CD4-positive, alpha-beta T cell treated with Interleukin-2 at 100 ng/mL for 4 hours (primary cell): ENCODE measurements around the gene GRHL1.
"Not testable (repeated sequence)": the region's sequence is repeated elsewhere in the genome, so short reads cannot be mapped to it uniquely, and the experiment has no call there.

Source experiments
- DNase-seq: peaks from one replicate; pipeline ENCODE4 v3.0.0-alpha.2; 2020; ENCODE audit warnings: low spot score

GRHL1 gene

DNA sequence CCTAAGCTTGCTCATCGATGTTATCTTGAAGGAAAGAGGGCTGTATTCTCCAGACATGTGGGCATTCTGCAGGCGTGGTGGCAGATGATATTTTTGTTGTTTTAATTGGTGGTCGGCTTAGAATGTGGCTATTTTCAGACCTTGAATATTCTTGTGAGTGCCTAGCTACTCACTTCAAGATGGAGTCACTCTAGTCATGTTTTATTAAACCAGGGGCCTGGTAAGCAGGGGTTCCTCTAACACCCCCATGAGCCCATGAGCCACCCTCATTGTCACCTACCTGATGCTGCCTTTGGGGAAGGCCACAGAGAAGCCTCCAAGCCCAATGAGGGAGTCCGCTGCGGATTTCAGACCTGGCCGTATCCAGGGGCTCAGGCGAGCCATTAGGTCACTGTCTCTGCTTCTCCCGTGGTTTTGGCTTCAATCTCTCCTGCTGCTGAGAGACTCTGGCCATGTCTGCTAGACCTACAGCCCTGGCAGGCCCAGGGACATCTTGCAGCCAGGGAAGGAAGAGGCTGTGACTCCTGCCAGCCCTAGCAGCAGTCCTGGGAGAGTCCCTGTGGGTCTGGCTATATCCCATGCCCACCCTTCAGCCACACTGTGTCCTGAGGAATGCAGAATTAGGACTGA, 75.6 kb downstream of the GRHL1 start:
- no peak for DNase-seq

- DNase-seq: no peak
These were observed 76.3 kb downstream of the GRHL1 start for GRCh38 chr2:10027660-10028330.

GRCh38 chr2:10028407-10028987, 77.0 kb downstream of the GRHL1 start:
- no peak for DNase-seq

GRCh38 chr2:10028988-10029874, 77.7 kb downstream of the GRHL1 start:
- peak; percentile 72 for DNase-seq

DNA sequence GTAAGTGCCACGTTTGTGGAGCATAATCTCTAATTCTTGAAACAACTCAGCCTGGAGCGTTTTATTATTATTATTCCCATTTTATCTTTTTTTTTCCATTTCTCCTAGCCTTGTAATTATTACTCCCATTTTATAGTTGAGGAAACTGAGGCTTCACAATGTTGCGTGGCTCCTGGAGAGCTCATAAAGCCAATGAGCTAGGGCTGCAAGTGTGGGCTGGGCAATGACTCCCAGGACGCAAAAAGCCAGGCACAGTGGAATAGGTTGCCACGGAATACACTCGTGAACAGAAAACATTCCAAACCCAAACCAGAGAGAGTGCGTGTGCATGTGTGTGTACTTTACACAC, 78.4 kb downstream of the GRHL1 start:
- DNase-seq: no peak

GRCh38 chr2:10030311-10030736, 78.8 kb downstream of the GRHL1 start:
- no peak for DNase-seq

DNA sequence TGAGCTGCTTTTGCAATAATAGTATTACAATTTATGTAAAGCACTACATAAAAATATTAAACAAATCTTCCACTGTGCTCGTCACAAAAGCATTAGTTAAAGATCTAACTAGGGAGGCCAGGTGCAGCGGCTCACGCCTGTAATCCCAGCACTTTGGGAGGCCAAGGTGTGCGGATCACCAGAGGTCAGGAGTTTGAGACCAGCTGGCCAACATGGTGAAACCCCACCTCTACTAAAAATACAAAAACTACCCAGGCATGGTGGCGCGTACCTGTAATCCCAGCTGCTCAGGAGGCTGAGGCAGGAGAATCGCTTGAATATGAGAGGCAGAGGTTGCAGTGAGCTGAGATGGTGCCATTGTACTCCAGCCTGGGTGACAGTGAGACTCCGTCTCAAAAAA, 79.3 kb downstream of the GRHL1 start:
- not testable (repeated sequence) for DNase-seq

DNA sequence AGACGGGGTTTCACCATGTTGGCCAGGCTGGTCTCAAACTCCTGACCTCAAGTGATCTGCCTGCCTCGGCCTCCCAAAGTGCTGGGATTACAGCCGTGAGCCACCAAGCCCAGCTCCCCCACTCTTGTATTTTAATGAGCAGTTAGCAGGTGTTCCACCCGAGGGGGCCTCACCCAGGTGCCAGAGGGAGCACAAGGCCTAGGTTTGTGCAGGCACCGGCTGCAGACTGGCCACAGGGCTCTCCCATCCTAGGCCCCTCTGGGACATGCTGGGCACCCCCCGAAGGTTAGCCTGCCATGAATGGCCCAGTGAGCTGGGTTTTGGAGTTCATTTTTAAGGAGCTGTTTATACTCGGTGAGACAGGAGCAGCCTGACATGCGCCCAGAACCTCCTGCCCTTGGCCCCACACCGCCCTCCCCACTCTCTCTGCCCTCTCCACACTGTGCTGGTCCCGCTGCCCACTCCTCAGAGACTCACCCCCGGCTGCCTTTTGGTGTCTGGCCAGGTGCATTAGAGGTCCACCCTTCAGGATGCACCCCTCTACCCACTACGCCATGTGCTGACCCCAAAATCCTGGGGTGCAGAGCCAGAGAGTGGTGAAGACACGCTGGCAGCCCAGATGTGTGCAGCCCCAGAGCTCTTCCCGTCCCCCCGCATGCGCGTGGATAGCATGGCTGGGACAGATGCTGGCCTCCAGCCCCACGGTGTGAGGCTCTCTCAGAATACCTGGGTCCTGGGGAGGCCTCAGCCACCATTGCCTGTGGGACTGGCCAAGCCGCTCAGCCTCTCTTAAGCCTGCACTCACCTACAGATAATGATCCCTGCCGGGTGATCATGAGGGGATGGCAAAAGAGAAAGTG, 80.6 kb downstream of the GRHL1 start:
- DNase-seq: no peak

DNA sequence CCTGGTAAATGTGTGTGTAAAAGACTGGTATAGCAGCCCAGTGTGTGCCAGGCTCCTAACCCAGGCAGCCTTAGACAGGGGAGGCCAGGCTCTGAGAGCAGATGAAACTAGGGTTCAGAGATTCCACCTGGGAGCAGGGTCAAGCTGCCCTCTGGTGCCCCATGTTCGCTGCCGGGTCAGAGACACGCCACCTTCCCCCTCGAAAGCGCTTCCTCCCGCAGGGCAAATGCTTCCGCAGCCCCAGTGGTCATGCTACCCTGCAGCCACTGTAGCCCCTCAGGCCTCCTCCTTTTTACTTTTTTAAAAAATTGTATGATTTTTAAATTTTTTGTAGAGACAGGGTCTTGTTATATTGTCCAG, 81.2 kb downstream of the GRHL1 start:
- no peak for DNase-seq

DNA sequence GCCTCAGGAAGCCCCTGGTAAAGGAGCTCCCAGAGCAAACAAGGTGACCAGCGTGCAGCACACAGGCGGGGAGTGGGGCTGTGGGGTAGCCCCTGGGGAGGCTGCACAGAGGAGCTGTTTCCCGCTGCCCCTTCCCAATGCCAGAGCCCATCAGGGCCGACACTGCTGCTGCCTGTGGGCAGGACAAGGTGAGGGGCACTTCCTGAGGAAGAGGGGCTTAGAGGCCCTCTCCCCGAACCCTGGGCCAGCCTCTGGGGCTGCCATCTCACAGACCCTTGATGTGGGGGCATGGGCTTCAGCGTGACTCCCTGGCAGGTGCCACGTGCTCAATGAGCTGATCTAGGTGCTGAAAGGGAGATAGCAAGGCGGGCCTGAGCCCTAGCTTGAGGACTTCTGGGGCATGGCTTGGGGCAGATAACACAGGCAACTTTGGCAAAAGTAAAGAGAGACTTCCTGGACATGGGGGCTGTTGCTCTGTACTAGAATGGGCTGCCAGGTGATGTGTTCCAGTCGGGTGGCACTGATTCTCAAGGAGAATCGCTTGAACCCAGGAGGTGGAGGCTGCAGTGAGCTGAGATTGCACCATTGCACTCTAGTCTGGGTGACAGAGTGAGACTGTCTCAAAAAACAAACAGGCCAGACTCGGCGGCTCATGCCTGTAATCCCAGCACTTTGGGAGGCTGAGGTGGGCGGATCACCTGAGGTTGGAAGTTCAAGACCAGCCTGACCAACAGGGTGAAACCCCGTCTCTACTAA, 81.9 kb downstream of the GRHL1 start:
- DNase-seq: no peak

DNA sequence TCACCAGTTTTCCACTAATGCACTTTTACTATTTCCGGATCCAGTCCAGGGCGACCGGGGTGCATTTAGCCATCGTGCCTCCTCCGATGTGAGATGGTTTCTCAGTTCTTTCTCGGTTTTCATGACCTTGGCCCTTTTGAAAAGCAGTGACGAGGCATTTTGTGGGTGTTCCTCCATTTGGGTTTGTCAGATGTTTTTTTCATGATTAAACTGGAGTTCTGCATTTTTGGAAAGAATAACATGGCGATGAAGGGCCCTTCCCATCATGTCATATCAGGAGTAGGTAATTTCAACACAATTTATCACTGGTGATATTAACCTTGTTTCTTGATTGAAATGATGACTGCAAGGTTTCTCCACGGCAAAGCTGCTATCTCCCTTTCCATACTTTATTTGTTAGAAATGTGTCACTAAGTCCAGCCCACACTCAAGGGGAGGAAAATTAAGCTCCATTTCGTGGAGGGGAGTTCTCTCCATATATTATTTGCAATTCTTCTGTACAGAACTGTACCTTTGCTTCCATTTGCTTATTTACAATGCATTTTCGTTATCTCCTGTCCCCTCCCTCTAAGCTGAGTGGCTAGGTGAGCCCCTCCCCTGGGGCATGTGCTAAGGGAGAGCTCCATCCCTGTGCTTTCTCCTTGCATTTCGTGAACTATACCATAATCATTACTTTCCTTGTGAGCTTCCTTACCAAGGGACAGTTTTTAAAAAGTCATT, 83.0 kb downstream of the GRHL1 start:
- DNase-seq: no peak

DNA sequence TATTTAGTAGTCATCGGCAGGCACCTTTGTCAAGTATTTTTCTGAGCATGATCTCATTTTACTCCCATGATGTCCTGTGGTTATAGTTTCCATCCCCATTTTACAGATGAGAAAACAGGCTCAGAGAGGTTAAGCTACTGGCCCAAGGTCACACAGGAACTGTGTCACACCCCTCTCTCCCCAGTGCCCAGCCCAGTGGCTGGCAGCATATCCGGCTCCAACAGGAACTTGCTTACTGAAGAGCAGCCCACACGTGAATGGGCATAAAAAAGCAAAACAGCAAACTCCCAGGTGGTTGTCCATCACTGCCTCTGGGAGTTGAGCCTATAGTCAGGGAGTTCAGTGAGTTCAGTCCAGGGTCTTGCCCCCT, 83.5 kb downstream of the GRHL1 start:
- DNase-seq: peak; percentile 28

GRCh38 chr2:10035633-10036032, 84.1 kb downstream of the GRHL1 start:
- DNase-seq: no peak

GRCh38 chr2:10036095-10036884, 84.8 kb downstream of the GRHL1 start:
- peak; percentile 65 for DNase-seq

- DNase-seq: no peak
These were observed 86.6 kb downstream of the GRHL1 start for GRCh38 chr2:10038123-10038522.

GRCh38 chr2:10038716-10039115, 87.2 kb downstream of the GRHL1 start:
- no peak for DNase-seq

DNA sequence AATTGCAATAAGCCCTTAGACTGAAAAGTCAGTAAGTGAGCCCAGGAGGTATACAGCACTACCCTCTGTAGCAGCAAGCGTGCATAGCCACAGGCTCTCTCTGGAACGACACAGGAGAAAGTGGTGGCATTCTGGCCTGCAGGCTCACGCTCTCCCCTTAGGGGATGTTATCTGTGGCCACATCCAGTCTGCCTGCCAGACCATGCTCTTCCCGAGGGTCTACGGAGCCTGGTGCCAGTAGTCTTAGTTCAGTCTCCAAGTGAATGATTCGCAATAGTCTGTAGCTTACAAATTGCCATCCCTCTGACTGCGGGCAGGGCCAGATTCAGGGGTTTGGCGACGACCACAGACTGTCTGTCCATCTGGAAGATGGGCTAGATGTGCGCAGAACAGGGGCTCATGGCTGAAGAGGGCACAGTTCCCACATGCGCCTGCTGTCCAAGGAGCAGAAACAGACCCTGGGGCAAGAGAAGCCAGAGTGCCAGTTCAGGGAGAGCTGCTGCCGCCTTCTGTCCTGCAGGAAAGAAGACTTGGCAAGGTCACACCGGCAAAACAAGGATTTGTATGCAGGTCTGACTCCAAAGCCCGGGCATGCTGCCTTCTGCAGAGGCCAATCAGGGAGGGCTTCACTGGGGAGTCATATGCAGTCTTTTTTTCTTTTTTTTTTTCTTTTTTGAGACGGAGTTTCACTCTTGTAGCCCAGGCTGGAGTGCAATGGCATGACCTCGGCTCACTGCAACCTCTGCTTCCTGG, 88.3 kb downstream of the GRHL1 start:
- no peak for DNase-seq

- no peak for DNase-seq
These were observed 90.2 kb downstream of the GRHL1 start for GRCh38 chr2:10041711-10042110.
